Measurements from ENCODE around the gene TBC1D9B. TPM values are rescaled to one million over a fixed set of nuclear protein-coding genes. Genes with fewer than 3 reads are reported as not detected.

TBC1D9B gene
- total RNA-seq, 4 donors from 2014 or later, result 71.4 to 125 (median 100) TPM

- WGBS, 2 donors, result 92 to 94% methylated on average over 7 of the region's 7 CpGs
- TF ChIP-seq CTCF (IDR thresholded peaks at IDR 0.05) (no peak), POLR2A (IDR thresholded peaks at IDR 0.05) (no peak)
- H3K4me3 ChIP-seq (ENCODE audit: low read depth, poor library complexity, severe bottlenecking), result no peak overlapping the region
- intact Hi-C loops (cut with DNase I; ENCODE audit: low total_unique reads), result no loop called here
- DNase-seq (ENCODE audit: low spot score in 2 of 2), result no peak
Measured at GRCh38 chr5:179830818-179831468, 76.8 kb downstream of the TBC1D9B start.

- 89 to 91% methylated on average over 7 of the region's 7 CpGs for WGBS, 2 donors
- intact Hi-C loops (cut with DNase I; ENCODE audit: low total_unique reads), result no loop called here
- no peak for TF ChIP-seq CTCF (IDR thresholded peaks at IDR 0.05)
- TF ChIP-seq POLR2A (IDR thresholded peaks at IDR 0.05), result no peak
- DNase-seq (ENCODE audit: low spot score in 2 of 2), result no peak
- H3K4me3 ChIP-seq (ENCODE audit: low read depth, poor library complexity, severe bottlenecking), result no peak overlapping the region
Measured at GRCh38 chr5:179829732-179830435, 77.8 kb downstream of the TBC1D9B start.

- intact Hi-C loops (cut with DNase I; ENCODE audit: low total_unique reads), result no loop called here
- TF ChIP-seq CTCF (IDR thresholded peaks at IDR 0.05) (no peak), POLR2A (IDR thresholded peaks at IDR 0.05) (no peak)
- 93 to 96% methylated on average over 3 of the region's 3 CpGs for WGBS, 2 donors
- no peak overlapping the region for H3K4me3 ChIP-seq (ENCODE audit: low read depth, poor library complexity, severe bottlenecking)
- no peak for DNase-seq (ENCODE audit: low spot score in 2 of 2)
Measured at GRCh38 chr5:179828756-179829421, 78.8 kb downstream of the TBC1D9B start.

GRCh38 chr5:179827680-179828079 is 80.0 kb downstream of the TBC1D9B start:
- no peak overlapping the region for H3K4me3 ChIP-seq (ENCODE audit: low read depth, poor library complexity, severe bottlenecking)
- TF ChIP-seq CTCF (IDR thresholded peaks at IDR 0.05), result no peak
- no peak for TF ChIP-seq POLR2A (IDR thresholded peaks at IDR 0.05)
- WGBS, 2 donors, result 63 to 67% methylated on average over 9 of the region's 9 CpGs
- intact Hi-C loops (cut with DNase I; ENCODE audit: low total_unique reads), result no loop called here
- peak in 1 of 2 donors; percentile 42 for DNase-seq (ENCODE audit: low spot score in 2 of 2)

- WGBS, 2 donors, result 74 to 79% methylated on average over 13 of the region's 13 CpGs
- intact Hi-C loops (cut with DNase I; ENCODE audit: low total_unique reads), result no loop called here
- TF ChIP-seq CTCF (IDR thresholded peaks at IDR 0.05), result no peak
- no peak for TF ChIP-seq POLR2A (IDR thresholded peaks at IDR 0.05)
- no peak overlapping the region for H3K4me3 ChIP-seq (ENCODE audit: low read depth, poor library complexity, severe bottlenecking)
- DNase-seq (ENCODE audit: low spot score in 2 of 2), result no peak
Measured at GRCh38 chr5:179825655-179826182, 82.0 kb downstream of the TBC1D9B start.

Data from lower leg skin (tissue), 4 donors.